Activated naive CD4-positive, alpha-beta T cell treated with anti-CD3 and anti-CD28 coated beads for 36 hours (primary cell): ENCODE measurements around the gene SUCO. TPM values are rescaled to one million over a fixed set of nuclear protein-coding genes. Genes with fewer than 3 reads are reported as not detected.

Source experiments
- CTCF ChIA-PET: fragments of 350-600 bp; sonication (Branson Sonifier 250); formaldehyde crosslinking; loops from one replicate; lab custom pipeline; 2021; ENCODE audit warnings: antibody characterized with exemption; lab: Charles Lee
- DNase-seq: peaks from one replicate; pipeline ENCODE4 v3.0.0-alpha.2; 2020
- H3K27ac Mint-ChIP-seq: one replicate; pipeline ENCODE4 v1.8.0; 2021; ENCODE audit warnings: mild to moderate bottlenecking, mixed read lengths
- H3K27me3 Mint-ChIP-seq: one replicate; pipeline ENCODE4 v1.8.0; 2021; ENCODE audit warnings: low read depth, mixed read lengths
- H3K36me3 Mint-ChIP-seq: one replicate; pipeline ENCODE4 v1.8.0; 2021; ENCODE audit warnings: low read depth, mixed read lengths
- H3K4me1 Mint-ChIP-seq: one replicate; pipeline ENCODE4 v1.8.0; 2021; ENCODE audit warnings: low read depth, mixed read lengths
- H3K4me3 Mint-ChIP-seq: one replicate; pipeline ENCODE4 v1.8.0; 2021; ENCODE audit warnings: mild to moderate bottlenecking, moderate library complexity, mixed read lengths
- H3K9me3 Mint-ChIP-seq: one replicate; pipeline ENCODE4 v1.8.0; 2021; ENCODE audit warnings: mixed read lengths
- intact Hi-C: fragments of 100-400 bp; cut with micrococcal nuclease; formaldehyde crosslinking; loops from one replicate; pipeline ENCODE4 v1.15.1; 2023
- total RNA-seq, 2 experiments: library from RNA; stranded (reverse); gene quantifications; one replicate each; pipeline ENCODE4 v1.2.3, GENCODE V29; 2021

Gene SUCO
- total RNA-seq, 2 experiments from 2014 or later, result 23.9 TPM

DNA sequence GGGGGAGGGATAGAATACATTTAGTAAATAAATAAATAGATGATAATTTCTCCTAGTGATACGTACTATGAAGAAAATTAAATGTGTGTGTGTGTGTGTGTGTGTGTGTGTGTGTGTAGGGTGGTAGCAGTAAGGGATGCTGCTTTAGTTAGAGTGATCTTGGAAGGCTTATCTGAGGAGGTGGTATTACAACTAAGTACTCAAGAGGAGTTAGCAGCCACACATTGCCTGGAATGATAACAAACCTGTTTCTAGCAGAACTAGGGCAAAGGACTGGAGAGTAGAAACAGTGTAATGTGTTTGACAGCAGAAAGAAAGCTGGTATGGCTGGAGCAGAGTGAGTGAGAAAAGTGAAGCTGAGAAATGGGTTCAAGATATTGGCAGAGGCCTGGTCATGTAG is 67.7 kb downstream of the SUCO start:
- H3K27ac Mint-ChIP-seq, result no peak overlapping the region
- H3K4me1 Mint-ChIP-seq, result peaks cover 10% of the 10 kb centered on the region
- no peaks in the 10 kb centered on the region for H3K9me3 Mint-ChIP-seq
- H3K27me3 Mint-ChIP-seq, result no peaks in the 10 kb centered on the region
- intact Hi-C loops, result no loop called here
- peaks cover 28% of the 10 kb centered on the region for H3K36me3 Mint-ChIP-seq
- H3K4me3 Mint-ChIP-seq, result no peak overlapping the region
- CTCF ChIA-PET, result interaction anchor here (1.4 kb wide), 1 partner anchor 10 kb away, joined by 3 read pairs; no protein-coding TSS in a partner anchor
- no peak for DNase-seq

DNA sequence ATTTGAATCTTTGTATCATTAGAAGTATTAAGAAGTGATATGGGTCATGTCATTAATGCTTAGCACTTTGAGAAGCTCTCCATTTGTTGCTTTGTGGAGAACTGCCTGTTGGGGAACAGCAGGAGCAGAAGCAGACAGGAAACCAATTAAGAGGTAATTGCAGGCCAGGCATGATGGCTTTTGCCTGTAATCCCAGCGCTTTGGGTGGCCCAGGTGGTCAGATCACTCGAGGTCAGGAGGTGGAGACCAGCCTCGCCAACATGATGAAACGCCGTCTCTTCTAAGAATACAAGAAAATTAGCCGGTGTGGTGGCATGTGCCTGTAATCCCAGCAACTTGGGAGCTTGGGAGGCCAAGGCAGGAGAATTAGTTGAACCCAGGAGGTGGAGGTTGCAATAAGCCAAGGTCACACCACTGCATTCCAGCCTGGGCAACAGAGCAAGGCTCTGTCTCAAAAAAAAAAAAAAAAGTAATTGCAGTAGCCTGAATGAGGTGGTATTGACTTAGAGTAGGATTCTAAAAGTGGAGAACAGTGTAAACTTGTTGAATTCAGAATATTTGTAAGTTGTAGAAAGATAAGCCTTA is 68.2 kb downstream of the SUCO start:
- H3K36me3 Mint-ChIP-seq, result peaks cover 23% of the 10 kb centered on the region
- CTCF ChIA-PET, result interaction anchor here (1.4 kb wide), 1 partner anchor 9 kb away, joined by 3 read pairs; no protein-coding TSS in a partner anchor
- H3K27ac Mint-ChIP-seq, result no peak overlapping the region
- H3K9me3 Mint-ChIP-seq, result no peaks in the 10 kb centered on the region
- no peak overlapping the region for H3K4me3 Mint-ChIP-seq
- H3K27me3 Mint-ChIP-seq, result no peaks in the 10 kb centered on the region
- intact Hi-C loops, result no loop called here
- peaks cover 6% of the 10 kb centered on the region for H3K4me1 Mint-ChIP-seq
- DNase-seq, result no peak

DNA sequence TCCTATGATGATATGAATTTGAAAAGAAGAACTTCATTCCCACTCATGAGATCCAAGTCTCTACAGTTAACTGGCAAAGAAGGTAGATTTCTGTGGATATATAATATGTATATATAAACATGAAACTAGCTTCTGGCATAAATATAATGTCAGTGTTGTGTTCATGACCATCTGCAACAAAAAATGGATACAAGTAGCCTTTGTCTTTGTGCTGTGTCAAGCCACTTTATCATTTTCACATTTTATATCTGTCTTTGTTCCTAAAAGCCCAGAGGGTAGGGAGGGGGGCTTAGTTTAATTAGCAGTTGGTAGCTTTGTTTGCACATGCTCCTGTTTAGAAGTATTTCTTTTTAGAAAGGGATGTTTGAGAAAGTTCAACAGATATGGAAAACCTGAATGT is 69.8 kb downstream of the SUCO start:
- no peak for DNase-seq
- no peaks in the 10 kb centered on the region for H3K27me3 Mint-ChIP-seq
- H3K9me3 Mint-ChIP-seq, result no peaks in the 10 kb centered on the region
- no peaks in the 10 kb centered on the region for H3K4me1 Mint-ChIP-seq
- intact Hi-C loops, result no loop called here
- peaks cover 8% of the 10 kb centered on the region for H3K36me3 Mint-ChIP-seq
- CTCF ChIA-PET, result interaction anchor here (0.6 to 1.6 kb wide), 3 partner anchors 22 to 124 kb away, joined by 3 to 4 read pairs (median 3); no protein-coding TSS in a partner anchor
- H3K27ac Mint-ChIP-seq, result no peak overlapping the region
- H3K4me3 Mint-ChIP-seq, result no peak overlapping the region

DNA sequence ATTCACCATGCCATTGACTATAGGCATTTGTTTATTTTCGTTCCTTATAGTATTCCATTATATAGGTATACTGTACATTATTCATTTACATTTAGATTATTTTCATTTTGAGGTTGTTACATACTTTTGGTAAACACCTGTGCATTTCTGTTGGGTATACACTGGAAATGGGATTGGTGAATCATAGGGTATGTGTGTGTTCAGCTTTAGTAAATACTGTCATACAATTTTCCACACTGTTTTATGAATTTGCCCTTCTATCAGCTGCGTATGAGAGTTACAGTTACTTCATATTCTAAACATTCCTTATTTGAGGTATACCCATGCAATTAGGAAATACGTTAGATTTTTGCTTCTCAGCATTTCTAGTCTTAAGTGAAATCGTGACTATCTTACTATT is 70.9 kb downstream of the SUCO start:
- Mint-ChIP-seq H3K27me3 (no peaks in the 10 kb centered on the region), H3K4me3 (no peak overlapping the region), H3K9me3 (no peaks in the 10 kb centered on the region), H3K27ac (no peak overlapping the region), H3K4me1 (no peaks in the 10 kb centered on the region), H3K36me3 (peaks cover 5% of the 10 kb centered on the region)
- intact Hi-C loops, result no loop called here
- CTCF ChIA-PET, result interaction anchor here (1.4 to 1.6 kb wide), 2 partner anchors 116 to 123 kb away, joined by 4 to 5 read pairs; no protein-coding TSS in a partner anchor
- no peak for DNase-seq

DNA sequence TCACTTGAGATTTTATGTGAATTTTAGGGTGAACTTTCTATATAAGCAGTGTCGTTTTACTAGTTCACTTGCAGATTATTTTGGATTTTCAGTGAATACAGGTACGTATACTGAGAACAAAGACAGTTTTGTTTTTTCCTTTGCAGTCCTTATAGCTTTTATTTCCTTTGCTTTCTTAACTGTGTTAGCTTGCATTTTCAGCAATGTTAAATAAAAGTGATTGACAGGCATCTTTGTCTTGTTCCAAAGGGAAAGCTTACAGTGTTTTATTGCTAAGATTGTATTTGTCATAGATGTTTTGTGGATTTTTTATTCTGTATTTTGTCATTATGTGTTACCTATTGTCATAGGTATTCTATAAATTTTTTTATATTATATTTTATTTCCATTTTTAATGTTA is 72.7 kb downstream of the SUCO start:
- Mint-ChIP-seq H3K36me3 (peaks cover 19% of the 10 kb centered on the region), H3K9me3 (no peaks in the 10 kb centered on the region), H3K4me3 (no peak overlapping the region), H3K27ac (no peak overlapping the region), H3K4me1 (peaks cover 2% of the 10 kb centered on the region), H3K27me3 (no peaks in the 10 kb centered on the region)
- intact Hi-C loops, result loop anchor here (2.0 kb wide), 1 partner anchor 155 kb away; no protein-coding TSS in a partner anchor
- CTCF ChIA-PET, result interaction anchor here (6.7 kb wide), 1 partner anchor 113 kb away, joined by 117 read pairs; no protein-coding TSS in a partner anchor
- DNase-seq, result no peak

- intact Hi-C loops, result loop anchor here (2.0 kb wide), 1 partner anchor 156 kb away; no protein-coding TSS in a partner anchor
- H3K9me3 Mint-ChIP-seq, result no peaks in the 10 kb centered on the region
- no peak overlapping the region for H3K27ac Mint-ChIP-seq
- peaks cover 2% of the 10 kb centered on the region for H3K4me1 Mint-ChIP-seq
- H3K4me3 Mint-ChIP-seq, result no peak overlapping the region
- CTCF ChIA-PET, result interaction anchor here (0.6 to 6.7 kb wide), 5 partner anchors 12 to 120 kb away, joined by 3 to 117 read pairs (median 3); no protein-coding TSS in a partner anchor
- H3K36me3 Mint-ChIP-seq, result peaks cover 23% of the 10 kb centered on the region
- no peak for DNase-seq
- H3K27me3 Mint-ChIP-seq, result no peaks in the 10 kb centered on the region
Observed at GRCh38 chr1:172607145-172607544, 74.2 kb downstream of the SUCO start.

DNA sequence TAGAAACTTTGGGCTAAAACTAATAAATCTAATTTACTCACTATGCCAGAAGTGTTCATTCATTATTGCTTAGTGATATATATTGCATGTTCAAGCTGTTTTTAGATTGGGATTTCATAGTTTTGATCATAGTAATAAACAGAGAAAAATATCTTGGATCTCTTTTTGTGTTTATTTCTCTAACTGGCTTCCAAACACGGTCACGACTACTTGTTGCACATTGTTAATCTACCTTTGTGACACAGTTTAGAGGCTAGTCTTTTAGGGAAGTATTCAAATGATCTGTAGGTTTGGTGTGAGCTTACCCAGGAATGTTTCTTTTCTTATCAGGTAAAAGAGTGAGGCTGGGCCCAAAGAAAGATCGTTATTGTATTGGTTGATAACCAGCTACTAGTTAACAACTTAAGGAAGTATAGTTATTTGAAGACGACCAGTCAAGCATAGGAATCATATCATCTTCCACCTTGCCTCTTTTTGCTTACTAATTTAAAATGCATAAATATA is 75.2 kb downstream of the SUCO start:
- intact Hi-C loops, result loop anchor here (2.0 kb wide), 1 partner anchor 67 kb away; no protein-coding TSS in a partner anchor
- Mint-ChIP-seq H3K36me3 (peaks cover 22% of the 10 kb centered on the region), H3K27me3 (no peaks in the 10 kb centered on the region), H3K4me3 (no peak overlapping the region), H3K27ac (no peak overlapping the region), H3K4me1 (peaks cover 2% of the 10 kb centered on the region), H3K9me3 (no peaks in the 10 kb centered on the region)
- no peak for DNase-seq
- CTCF ChIA-PET, result interaction anchor here (0.7 to 6.7 kb wide), 6 partner anchors 11 to 157 kb away, joined by 3 to 117 read pairs (median 4); no protein-coding TSS in a partner anchor

DNA sequence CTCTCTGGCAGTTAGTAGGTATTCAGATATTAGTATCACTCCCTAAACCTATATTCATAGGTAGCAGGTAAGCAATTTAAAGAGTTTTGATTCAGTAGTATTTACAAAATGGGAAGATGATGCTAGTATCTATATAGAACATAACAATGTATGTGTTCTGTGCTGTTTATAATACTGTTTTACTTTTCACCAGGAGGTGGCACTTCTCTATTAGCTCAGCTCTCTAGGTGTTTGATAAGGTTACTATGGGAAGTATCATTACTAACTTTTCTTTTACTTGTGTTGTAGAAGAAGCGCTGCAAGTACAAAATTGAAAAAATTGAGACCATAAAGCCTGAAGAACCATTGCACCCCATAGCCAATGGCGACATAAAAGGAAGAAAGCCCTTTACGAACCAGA is 76.6 kb downstream of the SUCO start:
- peaks cover 2% of the 10 kb centered on the region for H3K4me1 Mint-ChIP-seq
- intact Hi-C loops, result loop anchor here (1.0 to 2.0 kb wide), 5 partner anchors 30 to 180 kb away; no protein-coding TSS in a partner anchor
- H3K36me3 Mint-ChIP-seq, result peaks cover 21% of the 10 kb centered on the region
- CTCF ChIA-PET, result interaction anchor here (0.9 to 6.7 kb wide), 15 partner anchors 11 to 158 kb away, joined by 3 to 117 read pairs (median 4); no protein-coding TSS in a partner anchor
- DNase-seq, result no peak
- no peaks in the 10 kb centered on the region for H3K9me3 Mint-ChIP-seq
- no peak overlapping the region for H3K27ac Mint-ChIP-seq
- H3K27me3 Mint-ChIP-seq, result no peaks in the 10 kb centered on the region
- H3K4me3 Mint-ChIP-seq, result no peak overlapping the region

GRCh38 chr1:172612478-172612877 is 79.5 kb downstream of the SUCO start:
- H3K9me3 Mint-ChIP-seq, result no peaks in the 10 kb centered on the region
- peaks cover 20% of the 10 kb centered on the region for H3K36me3 Mint-ChIP-seq
- H3K4me3 Mint-ChIP-seq, result no peak overlapping the region
- intact Hi-C loops, result no loop called here
- H3K27me3 Mint-ChIP-seq, result no peaks in the 10 kb centered on the region
- peaks cover 9% of the 10 kb centered on the region for H3K4me1 Mint-ChIP-seq
- no peak overlapping the region for H3K27ac Mint-ChIP-seq
- CTCF ChIA-PET, result interaction anchor here (1.0 kb wide), 1 partner anchor 25 kb away, joined by 3 read pairs; no protein-coding TSS in a partner anchor
- DNase-seq, result no peak

GRCh38 chr1:172613294-172613693 is 80.3 kb downstream of the SUCO start:
- peaks cover 22% of the 10 kb centered on the region for H3K36me3 Mint-ChIP-seq
- CTCF ChIA-PET, result no interaction called here
- no peaks in the 10 kb centered on the region for H3K27me3 Mint-ChIP-seq
- no peak for DNase-seq
- peaks cover 9% of the 10 kb centered on the region for H3K4me1 Mint-ChIP-seq
- H3K9me3 Mint-ChIP-seq, result peaks cover 6% of the 10 kb centered on the region
- no peak overlapping the region for H3K27ac Mint-ChIP-seq
- intact Hi-C loops, result no loop called here
- H3K4me3 Mint-ChIP-seq, result no peak overlapping the region

DNA sequence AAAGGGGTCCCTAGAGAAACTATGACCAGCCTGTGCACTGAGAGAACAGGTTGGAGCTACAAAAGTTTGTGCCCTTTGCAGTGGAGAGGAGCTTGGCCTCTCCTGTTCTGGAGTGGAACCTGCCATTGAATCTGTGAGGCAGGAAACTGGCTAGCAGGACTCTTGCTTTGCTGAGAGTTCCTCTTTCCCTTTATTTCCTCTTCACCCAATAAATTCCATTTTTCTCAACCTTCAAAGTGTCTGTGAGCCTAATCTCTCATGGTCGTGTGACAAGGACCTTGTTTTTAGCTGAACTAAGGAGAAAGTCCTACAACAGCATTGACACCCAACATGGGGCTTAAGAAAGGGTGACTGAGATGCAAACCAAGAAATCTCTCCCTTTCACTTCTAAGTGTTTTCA is 83.2 kb downstream of the SUCO start:
- peaks cover 7% of the 10 kb centered on the region for H3K4me1 Mint-ChIP-seq
- no peak overlapping the region for H3K27ac Mint-ChIP-seq
- no peak for DNase-seq
- no peaks in the 10 kb centered on the region for H3K27me3 Mint-ChIP-seq
- H3K36me3 Mint-ChIP-seq, result peaks cover 6% of the 10 kb centered on the region
- no peak overlapping the region for H3K4me3 Mint-ChIP-seq
- CTCF ChIA-PET, result interaction anchor here (1.3 to 2.9 kb wide), 2 partner anchors 16 to 104 kb away, joined by 4 to 12 read pairs; no protein-coding TSS in a partner anchor
- H3K9me3 Mint-ChIP-seq, result peaks cover 19% of the 10 kb centered on the region
- intact Hi-C loops, result no loop called here

DNA sequence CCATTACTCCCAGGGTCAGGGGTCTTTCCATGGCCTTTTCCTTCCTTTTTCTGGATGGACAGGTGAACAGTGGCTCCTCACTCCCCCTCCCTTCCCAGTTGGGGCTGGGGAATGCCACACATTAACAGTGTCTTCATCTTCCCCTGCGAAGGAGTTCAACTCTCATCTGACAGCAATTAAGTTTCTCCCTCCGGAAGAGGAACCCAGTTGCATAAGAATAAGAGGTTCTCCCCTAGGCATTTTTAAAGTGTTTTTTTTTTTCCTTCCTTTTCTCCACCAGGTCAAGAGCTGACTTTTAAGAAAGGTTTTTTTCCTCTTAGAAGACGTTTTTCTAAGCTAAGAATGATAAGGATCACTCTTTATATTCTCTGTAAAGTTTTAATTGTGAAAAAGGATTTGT is 83.7 kb downstream of the SUCO start:
- H3K36me3 Mint-ChIP-seq, result peaks cover 2% of the 10 kb centered on the region
- peaks cover 21% of the 10 kb centered on the region for H3K9me3 Mint-ChIP-seq
- intact Hi-C loops, result no loop called here
- CTCF ChIA-PET, result interaction anchor here (2.0 to 2.9 kb wide), 2 partner anchors 104 to 125 kb away, joined by 5 to 12 read pairs; no protein-coding TSS in a partner anchor
- no peak overlapping the region for H3K27ac Mint-ChIP-seq
- peaks cover 7% of the 10 kb centered on the region for H3K4me1 Mint-ChIP-seq
- no peak for DNase-seq
- H3K4me3 Mint-ChIP-seq, result no peak overlapping the region
- no peaks in the 10 kb centered on the region for H3K27me3 Mint-ChIP-seq
